ENCODE data around the gene TBXAS1.

Gene TBXAS1

DNA sequence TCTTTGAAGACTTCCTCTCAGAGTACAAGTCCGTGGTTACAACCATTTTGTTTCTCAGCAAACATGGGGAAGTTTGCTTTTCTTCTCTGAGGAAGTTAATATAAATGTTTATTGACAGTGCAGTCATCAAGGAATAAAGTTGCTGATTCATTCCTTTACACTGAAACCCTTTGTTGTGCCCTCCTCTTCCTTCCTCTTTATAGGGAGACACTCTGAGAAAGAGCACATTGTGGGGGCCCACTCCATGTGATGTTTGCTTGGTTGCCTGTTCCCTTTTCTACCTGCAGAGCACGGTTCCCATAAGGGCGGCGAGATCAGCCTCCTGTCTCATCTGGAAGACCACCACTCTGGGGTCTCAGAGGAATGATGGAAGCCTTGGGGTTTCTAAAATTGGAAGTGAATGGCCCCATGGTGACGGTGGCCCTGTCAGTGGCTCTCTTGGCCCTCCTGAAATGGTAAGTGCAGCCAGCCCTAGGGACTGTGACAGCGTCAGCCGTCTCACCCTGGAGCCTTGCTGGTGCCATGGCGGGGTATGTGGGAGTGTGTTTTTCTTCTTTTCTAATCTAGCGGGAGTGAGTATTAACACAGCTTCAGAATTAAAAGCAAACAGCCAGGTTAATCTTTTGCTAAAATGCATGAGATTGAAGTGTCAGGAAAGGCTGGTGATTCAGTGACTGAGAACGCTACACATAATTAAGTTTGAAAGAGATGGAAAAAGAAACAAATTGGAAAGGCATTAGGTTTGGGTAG lies at the start of gene TBXAS1:
TSS of gene TBXAS1 (plus strand) at position 240 of the 750 bp plus-strand sequence. CDS start at position 367, 127 bp downstream.
- no peak for DNase-seq (ENCODE audit: low spot score)

DNA sequence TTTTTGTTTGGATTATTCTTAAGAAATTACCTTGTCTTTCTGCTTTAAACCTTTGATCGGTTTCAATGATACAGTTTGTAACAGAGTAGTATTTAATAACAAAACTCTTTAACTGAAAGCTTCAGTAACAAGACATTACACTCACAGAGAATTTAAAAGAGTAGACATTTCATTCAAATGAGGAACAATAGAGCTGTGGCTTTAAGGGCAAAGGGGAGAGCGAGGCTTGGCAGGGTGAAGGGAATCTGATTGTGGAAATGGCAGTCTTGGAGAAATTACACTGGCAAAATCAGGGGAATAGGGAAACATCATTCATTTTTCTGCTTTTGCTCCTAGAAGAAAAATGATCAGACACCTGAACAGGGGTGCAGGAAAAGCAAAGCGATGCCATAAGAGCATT lies 46.1 kb upstream of the TBXAS1 start:
- no peak for DNase-seq (ENCODE audit: low spot score)

DNA sequence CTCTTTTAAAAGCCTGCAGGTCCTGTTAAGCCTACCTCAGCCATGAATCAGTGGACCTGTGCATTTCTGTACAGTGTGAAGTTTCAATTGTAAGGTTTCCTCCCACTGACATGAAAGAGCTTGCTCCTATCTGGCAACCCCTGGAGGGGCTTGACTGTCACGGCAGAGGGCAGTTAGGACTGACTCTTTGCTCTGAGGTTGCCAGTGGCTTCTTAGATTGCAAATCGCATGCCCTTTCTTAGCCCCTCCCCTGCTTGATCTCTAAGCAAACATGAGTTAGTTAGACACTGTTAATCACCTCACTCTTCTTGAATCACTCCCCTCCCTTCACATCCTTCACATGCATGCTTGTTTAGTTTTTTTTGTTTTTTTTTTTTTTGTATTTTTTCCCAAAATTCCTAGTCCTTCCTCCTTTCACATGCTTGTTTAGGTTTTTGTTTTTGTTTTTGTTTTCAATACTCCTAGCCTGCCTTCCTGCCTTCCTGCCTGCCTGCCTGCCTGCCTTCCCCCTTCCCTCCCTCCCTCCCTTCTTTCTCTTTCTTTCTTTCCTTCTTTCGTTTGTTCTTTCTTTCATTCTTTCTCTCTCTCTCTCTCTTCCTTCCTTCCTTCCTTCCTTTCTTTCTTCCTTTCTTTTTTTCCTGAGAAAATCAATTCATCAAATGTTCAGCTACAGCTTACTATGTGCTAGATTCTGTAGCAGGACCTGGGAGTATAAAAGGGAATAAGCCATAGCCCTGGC lies 45.2 kb upstream of the TBXAS1 start:
- no peak for DNase-seq (ENCODE audit: low spot score)

DNA sequence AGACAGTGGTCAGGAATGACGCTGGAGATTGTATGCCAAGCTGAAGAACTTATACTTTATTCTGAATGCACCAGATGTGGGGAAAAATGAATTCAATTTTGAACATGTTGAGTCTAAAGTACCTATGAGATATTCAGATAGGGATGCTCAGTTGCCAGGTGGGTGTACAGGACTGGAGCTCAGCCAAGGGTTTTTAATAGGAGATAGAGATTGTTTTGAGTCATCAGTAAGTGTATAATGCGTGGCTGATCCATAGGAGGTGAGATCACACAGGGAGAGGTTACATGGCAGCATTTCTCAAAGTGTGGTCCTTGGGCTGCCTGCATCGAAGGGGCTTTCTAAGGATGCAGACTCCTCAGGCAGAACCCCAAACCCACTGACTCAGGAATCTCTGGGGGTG lies 44.4 kb upstream of the TBXAS1 start:
- no peak for DNase-seq (ENCODE audit: low spot score)

DNA sequence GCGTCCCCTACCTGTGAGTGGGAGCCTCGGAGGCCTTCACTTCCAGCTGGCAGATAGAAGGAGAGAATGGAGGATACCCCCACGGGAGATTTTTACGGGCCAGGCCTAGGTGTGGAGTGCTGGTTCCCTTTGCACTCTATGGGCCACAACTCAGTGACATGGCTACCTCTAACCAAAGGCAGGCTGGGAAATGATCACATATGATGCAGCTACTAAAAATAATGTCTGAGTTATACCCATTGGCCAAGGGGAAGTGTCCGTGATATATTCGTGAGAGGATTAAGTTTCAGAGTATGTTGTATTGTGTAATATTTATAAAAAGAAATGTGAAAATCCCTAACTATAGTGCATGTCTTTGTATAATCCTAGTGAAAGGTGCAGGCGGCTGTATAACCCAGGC lies 37.7 kb upstream of the TBXAS1 start:
- DNase-seq (ENCODE audit: low spot score), result no peak

DNA sequence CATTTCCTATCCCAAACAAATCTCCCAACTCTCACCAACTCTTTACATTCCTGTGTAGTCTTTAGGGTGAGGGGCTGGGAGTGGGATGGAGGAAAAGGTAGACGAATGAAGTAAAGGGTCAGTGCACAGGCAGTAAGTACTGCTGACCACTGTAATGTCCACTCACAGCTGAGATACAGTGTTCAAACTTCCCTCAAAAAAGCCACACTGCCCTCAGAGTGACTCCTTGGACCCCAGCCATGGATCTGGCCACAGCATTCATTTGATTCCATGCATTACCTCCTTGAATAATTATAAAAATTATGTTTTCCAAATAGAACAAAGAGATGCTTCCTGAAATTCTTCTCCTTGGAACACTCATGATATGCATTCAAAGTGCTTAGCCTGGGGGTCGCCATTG lies 31.5 kb upstream of the TBXAS1 start:
- DNase-seq (ENCODE audit: low spot score), result no peak

DNA sequence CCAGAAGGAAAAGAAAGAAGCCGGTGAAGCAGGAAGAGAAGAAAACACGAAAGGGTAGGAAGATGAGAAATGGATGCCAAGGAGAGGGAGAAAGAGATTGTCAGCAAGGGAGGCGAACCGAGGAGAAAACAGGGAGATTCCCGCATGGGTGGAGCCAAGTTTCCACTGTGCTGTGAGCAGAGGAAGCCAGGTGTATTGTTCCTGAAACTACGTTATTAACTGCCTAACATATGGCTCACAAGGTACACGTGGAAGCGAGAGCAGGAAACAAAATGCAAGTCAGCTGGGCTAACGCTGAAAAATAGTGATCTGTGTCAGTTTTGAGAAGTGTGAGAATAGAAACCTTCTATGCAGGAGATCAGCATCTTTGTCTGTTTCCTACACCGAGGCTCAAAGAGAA lies 30.8 kb upstream of the TBXAS1 start:
- no peak for DNase-seq (ENCODE audit: low spot score)

DNA sequence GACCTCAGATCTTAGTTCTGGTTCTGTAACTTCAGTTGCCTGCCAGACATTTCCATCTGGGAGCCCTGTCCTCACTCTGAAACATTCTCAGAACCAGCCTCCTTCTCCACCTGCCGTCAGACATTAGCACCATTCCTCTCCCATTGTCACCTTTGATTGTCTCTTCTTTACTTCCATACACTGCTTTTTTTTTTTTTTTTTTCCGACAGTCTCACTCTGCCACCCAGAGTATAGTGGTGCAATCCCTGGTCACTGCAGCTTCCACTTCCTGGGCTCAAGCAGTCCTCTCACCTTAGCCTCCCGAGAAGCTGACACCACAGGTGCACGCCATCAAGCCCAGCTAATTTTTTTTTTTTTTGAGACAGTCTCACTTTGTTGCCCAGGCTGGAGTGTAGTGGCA lies 30.2 kb upstream of the TBXAS1 start:
- no peak for DNase-seq (ENCODE audit: low spot score)

DNA sequence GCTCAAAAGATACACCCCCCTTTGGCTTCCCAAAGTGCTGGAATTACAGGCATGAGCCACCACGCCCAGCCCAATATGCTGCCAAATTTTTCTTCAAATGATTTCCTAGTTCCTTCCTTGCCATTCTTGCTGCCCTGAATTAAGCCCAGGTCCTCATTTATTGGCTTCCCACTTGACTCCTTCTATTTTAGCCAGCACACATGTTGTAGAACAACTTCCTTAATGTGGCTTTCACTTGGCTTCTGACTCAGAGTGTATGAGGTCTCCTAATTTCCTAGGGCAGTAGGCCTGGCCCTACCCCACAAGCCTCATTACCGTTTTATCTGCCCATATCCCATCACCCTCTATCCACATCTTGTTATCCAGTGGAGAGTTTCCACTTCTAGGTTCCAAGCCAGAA lies 29.5 kb upstream of the TBXAS1 start:
- DNase-seq (ENCODE audit: low spot score), result no peak

DNA sequence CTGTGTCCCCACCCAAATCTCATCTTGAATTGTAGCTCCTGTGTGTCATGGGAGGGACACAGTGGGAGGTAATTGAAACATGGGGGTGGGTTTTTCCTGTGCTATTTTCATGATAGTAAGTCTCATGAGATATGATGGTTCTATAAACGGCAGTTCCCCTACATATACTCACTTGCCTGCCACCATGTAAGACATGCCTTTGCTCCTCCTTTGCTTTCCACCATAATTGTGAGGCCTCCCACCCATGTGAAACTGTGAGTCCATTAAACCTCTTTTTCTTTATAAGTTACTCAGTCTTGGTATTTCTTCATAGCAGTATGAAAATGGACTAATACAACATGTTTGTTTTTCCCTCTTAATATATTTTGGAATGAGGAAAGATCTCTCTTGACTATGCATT lies 24.5 kb upstream of the TBXAS1 start:
- DNase-seq (ENCODE audit: low spot score), result no peak

DNA sequence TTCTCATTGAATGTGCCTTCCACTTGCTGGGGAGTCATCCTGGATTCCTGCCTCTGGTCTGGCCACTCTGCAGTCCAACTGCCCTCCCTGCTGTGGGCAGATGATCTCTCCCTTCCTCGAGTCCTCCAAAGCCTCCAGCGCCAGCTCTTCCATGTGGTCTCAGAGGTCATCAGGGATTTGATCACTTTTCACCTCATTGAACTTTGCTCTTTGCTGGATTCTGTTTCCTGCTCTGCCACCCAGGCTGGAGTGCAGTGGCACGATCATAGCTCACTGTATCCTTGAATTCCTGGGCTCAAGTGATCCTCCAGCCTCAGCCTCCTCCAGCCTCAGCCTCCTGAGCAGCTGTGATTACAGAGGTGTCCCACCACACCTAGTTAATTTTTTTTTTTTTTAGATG lies 22.1 kb upstream of the TBXAS1 start:
- no peak for DNase-seq (ENCODE audit: low spot score)

DNA sequence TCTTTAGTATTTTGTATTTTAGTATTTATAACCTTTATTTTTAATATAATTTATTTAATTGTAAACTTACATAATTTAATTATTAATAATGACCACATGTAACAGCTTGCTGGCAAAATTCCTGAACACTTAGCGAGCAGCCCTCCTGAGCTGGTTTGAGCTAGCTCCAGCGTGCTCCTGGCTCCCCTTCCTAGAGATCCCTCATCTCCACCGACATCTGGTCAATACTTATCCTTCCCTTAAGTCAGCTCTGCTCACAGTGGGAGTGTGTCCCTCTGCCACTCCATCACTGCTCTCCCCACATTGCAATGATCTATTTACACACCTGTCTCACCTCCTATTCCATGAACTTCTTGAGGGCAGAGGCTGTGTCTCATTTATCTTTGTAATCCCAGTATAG lies 20.6 kb upstream of the TBXAS1 start:
- no peak for DNase-seq (ENCODE audit: low spot score)

DNA sequence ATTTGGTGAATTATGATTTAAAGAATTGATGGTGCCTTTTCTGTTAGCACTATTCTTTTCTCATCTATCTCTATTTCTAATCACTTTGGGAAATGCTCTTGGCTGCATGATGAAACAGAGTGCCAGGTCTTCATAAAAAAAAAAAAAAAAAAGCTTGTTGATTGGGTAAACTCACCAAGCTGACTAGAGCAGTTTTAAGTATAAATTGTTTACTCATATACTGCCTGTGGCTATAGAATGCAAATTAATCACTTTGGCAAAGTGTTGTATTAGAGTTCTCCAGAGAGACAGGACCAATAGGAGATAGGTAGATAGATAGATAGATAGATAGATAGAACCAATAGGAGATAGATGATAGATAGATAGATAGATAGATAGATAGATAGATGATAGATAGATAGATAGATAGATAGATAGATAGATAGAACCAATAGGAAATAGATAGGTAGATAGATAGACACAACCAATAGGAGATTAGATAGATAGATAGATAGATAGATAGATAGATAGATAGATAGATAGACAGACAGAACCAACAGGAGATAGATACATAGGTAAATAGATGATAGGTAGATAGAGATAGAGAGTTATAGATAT lies 20.1 kb upstream of the TBXAS1 start:
- no peak for DNase-seq (ENCODE audit: low spot score)

DNA sequence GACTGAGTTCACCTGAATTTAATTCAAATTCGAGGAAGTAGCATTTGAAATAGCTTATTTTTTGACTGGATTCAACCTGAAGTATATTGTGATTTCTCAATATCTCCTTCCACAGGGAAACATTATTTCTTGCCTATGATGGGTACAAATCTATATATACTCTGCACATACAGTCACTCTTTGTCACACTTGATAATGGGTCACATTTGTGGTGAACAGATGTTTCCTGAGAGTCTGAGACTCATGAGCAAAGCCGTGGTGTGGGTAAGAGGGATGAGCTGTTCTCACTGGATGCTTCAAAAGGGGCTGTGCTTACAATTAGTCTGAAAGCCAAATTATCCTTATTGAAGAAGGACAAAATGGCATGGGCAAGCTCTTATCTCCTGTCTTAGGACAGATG lies 18.0 kb upstream of the TBXAS1 start:
- no peak for DNase-seq (ENCODE audit: low spot score)

DNA sequence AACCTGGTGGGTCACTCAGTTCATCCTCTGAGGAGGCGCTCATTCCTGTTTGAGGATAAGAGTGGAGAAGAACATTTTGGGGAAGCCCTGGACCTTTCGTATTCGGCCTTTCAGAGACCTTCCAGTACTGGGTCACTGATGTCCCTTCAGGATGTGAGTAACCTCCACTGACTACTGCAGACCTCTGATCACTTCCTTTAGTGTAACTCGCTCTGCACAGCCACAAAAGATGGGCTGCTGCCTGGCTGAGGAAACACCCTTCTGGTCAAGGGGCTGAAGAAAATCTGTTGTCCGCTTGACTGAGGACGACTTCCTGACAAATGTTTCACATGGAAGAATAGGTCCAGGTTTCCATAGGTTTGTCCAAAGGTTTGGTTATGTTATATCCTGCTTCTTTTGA lies 15.9 kb upstream of the TBXAS1 start:
- no peak for DNase-seq (ENCODE audit: low spot score)

DNA sequence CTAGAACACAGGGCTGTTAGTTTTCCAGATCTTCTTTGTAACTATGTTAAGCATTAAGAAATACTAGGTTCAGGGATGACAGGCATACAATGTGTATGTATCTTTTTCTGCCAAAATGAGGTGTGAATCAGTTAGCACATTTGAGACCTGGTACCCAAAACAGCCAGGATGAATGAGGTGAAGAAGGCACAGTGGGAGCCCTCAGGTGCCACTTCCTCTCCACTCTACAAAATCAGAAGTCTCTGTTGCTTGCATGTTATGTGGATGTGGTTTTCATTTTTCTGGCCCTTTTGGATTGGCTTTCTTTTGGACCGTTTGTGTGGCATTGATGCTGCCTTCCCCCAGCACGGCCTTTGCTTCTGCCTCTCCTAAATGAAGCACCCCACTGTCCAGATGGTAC lies 15.4 kb upstream of the TBXAS1 start:
- DNase-seq (ENCODE audit: low spot score), result no peak

DNA sequence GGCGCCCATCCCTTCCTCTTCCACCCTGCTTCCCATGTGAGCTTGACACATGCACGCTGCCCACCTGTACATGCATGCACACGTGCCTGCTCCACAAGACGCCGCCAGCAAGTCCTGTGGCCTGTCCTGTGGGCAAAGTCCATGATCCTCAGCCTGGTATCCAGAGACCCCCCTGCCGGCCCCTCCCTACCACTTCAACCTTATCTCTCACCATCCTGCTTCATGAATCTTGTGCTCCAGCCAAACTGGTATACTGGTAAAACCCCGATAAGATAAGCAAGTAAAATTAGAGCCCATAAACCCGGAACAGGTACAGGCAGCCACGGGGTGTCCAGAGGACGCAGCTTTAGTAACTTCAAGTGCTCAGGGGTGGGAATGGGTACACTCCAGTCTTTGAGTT lies 11.8 kb upstream of the TBXAS1 start:
- no peak for DNase-seq (ENCODE audit: low spot score)

DNA sequence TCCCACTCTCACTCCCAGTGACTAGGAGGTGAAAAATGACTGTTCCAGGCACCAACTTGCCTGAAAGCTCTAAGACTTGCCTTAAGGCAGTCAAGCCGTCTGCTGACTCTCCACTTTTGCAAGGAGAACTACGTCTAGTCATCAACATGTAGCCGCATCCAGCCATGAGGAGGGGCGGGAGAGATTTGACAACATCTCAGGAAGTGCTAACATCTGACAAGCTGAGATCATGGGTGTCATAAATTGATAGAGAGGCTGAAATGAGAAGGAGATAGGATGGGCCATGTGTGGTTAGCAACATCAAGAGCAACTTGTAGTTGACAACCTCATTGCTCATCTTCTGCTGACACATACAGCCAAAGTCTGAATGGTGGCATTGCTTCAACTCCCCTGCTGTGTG lies 9.0 kb upstream of the TBXAS1 start:
- DNase-seq (ENCODE audit: low spot score), result no peak

DNA sequence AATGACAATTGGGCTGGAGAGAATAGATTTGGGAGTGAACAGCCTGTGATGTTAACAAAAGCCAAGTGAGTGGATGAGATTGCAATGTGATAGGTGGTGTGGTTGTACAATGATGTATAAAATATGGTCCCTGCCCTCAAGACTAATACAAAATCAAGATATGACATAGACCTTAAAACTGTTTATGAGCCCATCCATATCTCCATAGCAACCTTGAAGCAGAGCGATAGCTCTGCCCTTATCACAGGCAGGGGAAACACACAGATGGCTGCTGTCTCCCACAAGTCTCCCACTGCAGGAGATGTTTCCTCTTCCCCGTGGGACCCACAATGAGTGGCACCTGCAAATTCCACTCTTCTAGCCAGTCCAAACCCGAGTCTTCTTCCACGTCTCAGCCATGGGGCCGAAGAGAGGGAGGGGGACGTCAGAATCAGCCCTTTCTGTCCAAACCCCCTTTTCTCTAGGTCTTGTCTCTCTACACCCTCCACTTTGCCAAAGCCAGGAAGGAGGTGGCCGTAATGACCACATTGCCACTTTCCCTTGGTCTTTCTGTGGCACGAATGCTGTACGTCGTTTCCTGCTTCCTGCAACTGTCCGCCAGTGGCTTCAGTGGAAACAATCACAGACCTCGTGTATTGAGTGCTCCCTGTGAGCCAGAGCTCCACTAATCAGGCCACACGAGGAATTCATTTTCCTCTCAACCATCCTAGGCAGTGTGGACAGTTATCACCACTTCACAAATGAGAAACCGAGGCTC lies 7.5 kb upstream of the TBXAS1 start:
- DNase-seq (ENCODE audit: low spot score), result no peak

DNA sequence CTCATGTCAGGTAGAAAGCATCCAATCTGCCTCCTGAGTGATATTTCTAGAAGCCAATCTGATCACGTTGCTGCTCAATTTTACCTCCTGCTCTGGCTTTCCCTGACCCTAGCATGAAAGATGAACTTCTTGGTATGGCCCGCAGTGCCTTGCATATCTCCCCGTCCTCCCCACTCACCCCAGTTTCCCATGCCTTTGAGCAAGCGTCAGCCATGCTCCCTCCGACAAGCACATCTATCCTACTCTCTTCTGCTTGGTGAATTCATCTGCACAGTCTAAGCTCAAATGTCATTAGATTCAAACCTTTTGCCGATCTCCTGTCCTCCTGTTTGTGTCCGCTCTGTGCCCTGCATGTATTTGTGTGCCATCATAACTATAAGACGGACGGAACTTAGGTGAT lies 6.2 kb upstream of the TBXAS1 start:
- no peak for DNase-seq (ENCODE audit: low spot score)

DNA sequence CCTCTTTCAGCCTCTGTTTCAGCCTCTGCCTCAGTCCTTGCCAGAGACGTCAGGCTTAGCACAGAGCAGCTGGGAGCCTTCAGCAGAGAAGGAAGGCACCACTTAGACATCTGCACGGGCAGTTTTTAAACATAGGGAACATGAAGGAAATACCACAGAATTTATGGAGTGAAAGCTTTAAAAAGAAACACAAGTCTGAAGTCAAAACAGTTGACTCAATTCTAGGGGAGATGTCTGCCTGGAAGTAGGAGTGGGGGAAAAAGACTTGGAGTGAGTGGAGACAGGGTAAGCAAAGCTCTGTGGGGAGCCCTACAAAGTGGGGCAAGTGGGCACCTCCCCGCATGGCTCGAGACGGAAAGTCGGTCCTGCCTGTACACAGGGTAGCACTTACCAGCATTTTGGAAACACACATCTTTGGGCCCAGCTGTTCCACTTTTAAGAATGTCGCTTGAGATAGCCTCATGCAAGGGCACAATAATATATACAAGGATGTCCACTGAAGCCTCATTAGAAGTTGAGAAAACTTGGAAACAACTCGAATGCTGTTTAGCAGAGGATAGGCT lies 5.0 kb upstream of the TBXAS1 start:
- DNase-seq (ENCODE audit: low spot score), result no peak

DNA sequence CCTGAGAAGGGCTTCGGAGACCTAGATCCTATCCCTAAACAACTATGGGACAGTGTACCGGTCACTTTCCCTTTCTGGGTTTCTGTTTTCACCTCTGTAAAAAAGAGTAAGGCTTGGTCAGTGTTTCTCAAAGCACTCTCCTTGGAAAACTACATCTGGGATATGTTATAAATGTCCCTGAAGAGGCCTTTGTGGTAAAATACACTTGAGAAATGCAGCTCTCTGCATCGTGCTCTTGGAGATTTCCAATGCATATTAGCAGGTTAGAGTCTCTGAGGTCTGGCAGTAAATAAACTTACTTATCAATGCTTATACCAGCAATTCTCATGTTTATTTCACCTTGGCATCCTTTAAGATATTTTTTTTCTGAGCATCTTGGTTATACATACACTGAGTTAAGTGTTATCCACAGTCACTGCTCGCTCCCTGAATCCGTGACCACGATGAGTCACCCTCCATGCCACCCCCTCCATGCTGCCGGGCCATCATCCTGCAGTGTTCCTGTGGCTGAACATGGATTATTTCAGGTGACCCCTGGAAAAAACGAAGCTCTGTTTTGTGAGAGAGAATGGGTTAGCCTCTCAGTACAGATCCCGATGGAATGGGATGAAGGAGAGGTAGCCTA lies 3.3 kb upstream of the TBXAS1 start:
- no peak for DNase-seq (ENCODE audit: low spot score)

Measured in D341Med (cell line).